Stimulated activated CD4-positive, alpha-beta T cell treated with anti-CD3 and anti-CD28 coated beads, Interleukin-4, amount 100 ng/mL, for 24 hours (primary cell): ENCODE data around the gene LCN6.
"Not testable (repeated sequence)": the region's sequence is repeated elsewhere in the genome, so short reads cannot be mapped to it uniquely, and the experiment has no call there.

Source experiments
- DNase-seq: peaks from one replicate; pipeline ENCODE4 v3.0.0-alpha.2; 2020

Gene LCN6

DNA sequence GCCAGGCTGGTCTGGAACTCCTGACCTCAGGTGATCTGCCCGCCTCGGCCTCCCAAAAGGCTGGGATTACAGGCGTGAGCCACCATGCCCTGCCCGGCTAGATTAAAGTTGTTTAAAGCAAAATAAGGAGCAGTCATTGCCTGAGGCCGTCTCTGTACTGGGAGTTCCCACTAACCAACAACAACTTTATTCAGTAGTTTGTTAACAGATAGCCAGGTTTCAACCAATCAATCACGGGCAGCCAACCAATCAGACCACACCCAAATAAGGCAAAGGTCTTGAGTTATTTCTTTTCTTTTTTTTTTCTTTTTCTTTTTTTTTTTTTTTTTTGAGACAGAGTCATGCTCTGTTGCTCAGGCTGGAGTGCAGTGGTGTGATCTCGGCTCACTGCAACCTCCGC lies 43.6 kb downstream of the LCN6 start:
- DNase-seq: not testable (repeated sequence)

DNA sequence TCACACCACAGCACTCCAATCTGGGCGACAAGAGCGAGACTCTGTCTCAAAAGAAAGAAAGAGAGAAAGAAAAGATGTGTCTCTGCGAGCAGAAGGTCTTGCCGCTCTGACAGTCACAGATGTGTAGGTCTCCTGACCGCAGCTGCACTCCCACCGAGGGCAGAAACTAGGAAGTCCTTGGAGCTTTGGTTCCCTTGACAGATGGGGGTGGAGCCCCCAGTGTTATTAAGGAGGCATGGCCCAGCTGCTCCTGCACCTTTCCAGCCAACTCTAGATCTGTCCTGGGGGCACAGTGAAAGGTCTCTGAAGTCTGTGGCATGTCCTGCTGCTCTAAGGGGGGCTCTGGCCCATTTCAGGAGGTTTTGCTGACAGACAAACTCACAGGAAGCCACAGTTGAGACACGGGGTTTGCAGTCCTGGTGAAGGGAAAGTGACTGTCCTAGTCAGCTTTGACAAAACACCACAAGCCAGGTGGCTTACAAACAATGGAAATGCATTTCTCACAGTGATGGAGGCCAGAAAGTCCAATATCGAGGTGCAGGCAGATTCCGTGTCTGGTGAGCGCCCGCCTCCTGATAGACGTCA lies 45.0 kb downstream of the LCN6 start:
- DNase-seq: no peak

DNA sequence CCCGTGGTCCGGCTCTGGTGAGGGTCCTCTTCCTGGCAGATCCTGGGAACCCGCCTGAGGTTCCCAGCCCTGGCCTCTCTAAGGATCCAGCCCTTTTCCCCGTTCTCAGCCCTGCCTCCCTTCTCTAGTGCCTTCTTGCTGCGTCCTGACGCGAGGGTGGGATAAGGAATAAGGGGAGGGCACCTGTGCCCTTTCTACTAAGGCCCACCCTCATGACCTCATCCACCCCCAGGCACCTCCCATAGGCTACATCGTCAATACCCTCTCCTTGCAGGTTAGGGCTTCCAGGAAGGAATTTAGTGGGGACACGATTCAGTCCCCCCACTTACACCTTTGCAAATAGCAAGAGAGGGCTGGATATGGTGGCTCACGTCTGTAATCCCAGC lies 46.7 kb downstream of the LCN6 start:
- DNase-seq: no peak

DNA sequence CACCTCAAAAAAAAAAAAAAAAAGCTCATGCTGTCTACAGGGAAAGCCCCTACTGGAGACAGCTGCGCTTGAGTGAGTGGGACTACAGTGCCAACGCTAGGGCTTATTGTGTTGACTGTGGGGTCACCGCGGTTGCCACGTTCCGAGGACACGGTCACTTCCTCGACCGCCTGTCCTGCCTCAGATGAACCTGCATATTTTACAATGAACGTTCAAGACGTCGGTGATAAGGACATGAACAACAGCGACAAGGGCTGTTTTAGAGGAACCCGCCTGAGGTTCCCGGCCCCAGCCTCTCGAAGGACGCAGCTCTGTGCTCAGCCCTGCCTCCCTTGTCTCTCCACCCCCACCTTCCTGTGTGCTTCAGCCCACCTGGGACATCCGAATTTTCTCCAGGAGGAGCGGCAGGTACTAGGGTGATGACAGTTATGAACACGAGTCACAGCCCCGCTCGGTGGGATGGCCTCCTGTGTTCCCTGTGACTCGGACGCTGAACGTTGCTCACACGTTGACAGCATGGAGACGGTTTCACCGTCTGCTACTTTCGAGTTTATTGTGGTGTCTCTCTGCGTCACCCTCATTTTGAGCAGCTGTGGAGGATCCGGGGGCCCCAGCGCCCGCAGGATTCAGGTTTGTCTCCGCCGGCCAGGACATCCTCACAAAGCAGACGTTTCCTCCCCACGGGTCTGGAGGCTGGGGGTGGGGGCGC lies 47.2 kb downstream of the LCN6 start:
- peak; percentile 83 for DNase-seq

DNA sequence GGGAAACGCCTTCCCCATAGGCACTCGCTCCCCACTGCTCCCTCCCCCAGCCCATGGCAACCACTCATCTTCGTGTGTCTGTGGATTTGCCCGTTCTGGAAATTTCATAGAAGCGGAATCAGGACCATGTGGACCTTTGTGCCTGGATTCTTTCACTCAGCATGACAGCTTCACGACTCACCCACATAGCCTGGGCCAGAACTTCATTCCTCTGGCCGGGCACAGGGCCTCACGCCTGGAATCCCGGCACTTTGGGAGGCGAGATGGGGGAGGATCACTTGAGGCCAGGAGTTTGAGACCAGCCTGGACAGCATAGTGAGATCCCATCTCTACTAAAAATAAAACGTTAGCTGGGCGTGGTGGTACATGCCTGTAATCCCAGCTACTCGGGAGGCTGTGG lies 48.0 kb downstream of the LCN6 start:
- DNase-seq: no peak

DNA sequence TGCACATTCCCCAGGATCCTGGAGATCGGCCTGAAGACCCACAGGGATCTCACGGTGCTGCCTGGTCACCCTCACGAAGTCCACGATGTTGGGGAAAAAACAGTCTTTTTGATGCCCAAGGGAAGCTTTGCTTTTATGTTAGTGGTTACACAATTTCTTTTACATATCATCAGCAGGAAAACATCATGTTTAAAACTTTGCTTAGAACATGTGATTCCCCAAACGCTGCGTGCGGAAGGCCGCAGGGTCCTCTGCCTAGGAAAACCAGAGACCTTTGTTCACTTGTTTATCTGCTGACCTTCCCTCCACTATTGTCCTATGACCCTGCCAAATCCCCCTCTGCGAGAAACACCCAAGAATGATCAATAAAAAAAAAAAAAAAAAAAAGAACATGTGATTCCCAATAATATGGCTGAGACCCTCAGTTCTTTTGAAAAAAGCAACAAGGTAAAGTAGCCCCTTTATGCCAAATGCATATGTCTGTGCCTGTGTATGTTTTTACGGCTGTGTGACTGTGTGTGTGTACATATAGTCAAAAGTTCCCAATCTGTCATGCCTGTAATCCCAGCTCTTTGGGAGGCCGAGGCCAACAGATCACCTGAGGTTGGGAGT lies 49.6 kb downstream of the LCN6 start:
- DNase-seq: no peak

DNA sequence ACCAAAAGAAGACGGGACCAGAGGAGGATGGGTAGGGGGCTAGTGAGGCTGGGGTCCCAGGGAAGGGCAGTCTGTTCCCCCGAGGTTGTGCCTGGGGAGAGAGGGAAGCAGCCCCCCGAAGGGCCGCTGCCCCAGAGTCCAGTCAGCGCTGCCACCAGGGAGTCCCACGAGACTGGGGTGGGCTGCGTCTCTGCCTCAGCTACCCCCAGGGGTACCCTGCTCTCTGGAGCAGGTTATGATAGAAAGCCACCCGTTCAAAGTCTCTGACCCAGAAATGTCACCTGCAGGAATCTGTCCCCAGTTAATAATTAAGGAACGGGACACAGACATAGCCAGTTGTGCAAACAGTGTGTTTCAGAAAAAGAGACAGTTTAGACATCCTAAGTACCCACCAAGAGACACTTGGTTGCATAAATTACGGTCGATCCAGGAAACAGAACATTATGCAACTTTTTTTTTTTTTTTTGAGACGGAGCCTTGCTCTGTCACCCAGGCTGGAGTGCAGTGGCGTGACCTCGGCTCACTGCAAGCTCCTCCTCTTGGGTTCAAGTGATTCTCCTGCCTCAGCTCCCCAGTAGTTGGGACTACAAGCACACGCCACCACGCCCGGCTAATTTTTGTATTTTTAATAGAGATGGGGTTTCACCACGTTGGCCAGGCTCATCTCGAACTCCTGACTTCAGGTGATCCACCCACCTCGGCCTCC lies 50.4 kb downstream of the LCN6 start:
- DNase-seq: no peak

DNA sequence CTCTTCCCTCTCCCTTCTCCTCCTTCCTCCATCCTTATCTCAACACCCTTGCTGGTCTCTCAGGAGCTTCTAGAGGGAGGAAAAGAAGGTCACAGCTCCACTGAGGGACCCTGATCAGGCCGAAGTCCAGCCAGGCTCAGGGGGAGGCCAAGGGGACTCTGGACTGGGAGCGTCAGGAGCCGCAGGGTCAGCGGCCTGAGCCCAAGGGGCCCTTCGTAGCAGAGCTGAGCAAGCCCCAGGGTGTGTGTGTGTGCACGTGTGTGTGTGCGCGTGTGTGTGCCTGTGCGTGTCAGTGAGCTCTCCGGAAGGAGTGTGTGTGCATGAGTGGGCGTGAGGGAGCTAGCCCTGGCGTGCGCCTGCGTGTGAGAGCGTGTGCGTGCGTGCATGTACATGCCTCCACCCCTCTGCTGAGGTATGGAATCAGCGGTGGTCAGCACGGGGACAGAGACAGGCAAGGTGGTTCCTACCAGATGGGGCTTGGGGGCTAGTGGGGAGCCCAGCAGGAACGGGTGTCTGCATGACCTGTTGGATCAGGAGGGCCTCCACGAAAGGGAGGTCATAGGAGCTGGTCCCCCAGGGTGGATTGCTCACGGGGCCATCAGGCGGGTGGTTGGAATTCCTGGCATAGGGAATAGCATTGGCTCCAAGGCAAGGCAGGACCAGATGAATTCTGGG lies 51.0 kb downstream of the LCN6 start:
- DNase-seq: no peak

DNA sequence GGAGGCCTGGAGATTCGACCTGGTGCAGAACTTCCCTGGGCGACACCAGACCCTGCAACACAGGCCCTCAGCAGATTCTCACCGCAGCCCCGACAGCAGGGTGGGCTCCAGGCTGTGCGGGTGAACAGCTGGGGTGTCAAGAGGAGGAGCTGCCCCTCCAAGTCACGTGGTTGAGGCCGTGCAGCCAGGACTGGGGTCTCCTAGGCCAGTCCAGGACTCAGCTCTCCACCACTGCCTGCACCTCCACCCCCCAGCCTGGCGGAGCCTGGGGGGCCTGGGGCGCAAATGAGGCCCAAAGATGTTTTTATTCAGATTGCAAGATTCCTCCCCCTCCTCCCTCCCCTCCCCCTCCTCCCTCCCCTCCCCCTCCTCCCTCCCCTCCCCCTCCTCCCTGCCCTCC lies 51.8 kb downstream of the LCN6 start:
- no peak for DNase-seq

DNA sequence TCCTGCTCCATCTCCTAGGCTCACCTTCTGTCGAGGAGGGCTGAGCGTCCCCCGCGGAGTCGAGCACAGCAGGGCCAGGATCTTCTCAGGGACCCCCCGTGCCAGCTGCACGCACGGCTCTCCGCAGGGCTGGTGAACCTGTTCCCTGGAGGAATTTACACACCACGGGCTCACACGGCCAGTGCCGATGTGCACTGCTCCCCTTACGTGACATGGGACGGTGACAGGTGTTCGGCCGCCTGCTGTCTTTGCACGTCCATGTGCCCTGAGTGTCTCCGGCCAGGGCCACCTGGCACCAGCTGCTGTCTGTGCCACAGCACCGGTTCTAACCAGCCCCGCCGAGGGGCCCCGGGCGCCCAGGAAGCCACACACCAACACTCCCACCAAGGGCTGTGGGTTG lies 52.4 kb downstream of the LCN6 start:
- DNase-seq: no peak

DNA sequence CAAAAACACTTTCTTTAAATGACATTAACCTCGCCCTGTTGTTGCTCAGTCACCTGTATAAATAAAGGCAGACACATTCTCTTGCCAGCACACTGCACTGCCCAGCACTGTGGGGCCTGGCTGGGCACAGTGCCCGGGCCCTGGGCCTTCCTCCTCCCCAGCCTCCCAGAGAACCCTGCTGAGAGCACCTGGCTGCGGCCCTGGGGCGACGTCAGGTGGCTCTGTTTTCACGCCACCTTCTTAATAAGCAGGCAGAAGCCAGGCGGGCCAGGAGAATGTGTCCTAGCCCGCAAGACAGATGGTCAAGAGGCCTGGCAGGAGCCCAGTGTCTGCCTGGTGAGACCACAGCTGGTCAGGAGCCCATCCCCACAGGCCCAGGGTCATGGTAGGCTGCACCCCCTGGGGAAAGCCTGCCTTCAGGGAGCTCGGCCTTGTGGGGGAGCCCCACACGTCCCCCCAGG lies 52.9 kb downstream of the LCN6 start:
- DNase-seq: no peak

DNA sequence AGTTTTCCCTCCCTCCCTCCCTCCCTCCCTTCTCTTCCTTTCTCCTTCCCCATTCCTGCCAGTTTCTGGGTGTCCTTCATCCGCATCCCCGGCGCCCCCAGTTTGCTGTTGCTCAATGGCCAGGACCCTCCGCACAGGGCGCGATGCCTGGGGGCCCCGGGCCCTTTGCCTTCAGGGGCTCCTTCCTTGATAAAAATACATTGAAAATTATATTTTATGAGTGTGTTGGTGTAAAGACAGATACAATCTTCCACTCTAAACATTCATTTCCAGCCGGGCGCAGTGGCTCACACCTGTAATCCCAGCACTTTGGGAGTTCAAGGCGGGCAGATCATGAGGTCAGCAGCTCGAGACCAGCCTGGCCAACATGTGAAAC lies 53.5 kb downstream of the LCN6 start:
- no peak for DNase-seq

DNA sequence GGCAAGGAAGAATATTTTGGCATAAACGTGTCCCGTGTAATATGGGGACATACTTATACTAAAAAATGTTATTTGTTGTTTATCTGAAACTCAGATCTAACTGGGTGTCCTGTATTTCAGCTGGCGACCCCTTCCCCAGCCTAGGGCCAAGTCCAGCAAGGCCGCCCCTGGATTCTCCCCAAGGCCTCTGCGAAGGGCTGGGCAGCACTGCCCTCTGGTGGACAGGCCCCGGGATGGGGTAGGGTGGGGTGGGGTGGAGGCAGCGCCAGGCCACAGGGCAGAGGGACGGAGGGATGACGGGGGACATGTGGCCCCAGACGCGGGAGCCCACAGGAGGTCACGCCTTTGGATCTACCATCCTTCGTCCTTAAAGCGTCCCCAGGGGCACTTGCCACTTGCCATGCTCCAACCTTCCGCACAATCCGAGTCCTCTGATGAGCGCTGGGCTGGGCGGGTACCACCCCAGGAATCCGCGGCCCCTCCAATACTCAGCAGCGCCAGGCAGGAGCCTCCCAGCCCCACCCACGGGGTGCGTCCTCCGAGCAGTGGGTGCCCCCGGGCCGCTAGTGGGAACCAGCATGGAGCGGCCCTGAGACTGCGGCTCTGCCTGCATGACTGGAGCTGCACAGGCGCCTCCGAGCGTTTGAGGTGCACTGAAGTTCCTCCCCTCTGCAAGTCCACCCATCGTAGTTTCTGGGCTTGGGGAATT lies 54.0 kb downstream of the LCN6 start:
- DNase-seq: peak; percentile 19
